Astrocyte of the spinal cord (primary cell): Measurements from ENCODE around the gene RARRES1.
A peak's percentile ranks its signal among the peaks of the same experiment; 100 is the strongest.

Source experiments
- DNase-seq: peaks from one replicate; pipeline ENCODE4 v3.0.0; 2011; ENCODE audit warnings: low read depth, low spot score
- H3K4me3 ChIP-seq: 2 replicates; pipeline ENCODE4 v1.5.1; 2011; ENCODE audit warnings: low read depth, mild to moderate bottlenecking, low read length, moderate library complexity
- in situ Hi-C: cut with HindIII; loops from 2 replicates; pipeline ENCODE4 v1.10.0; 2017; ENCODE audit warnings: low sequenced_read_pairs
- TF ChIP-seq, protein P1 (sequence below): IDR thresholded peaks from 2 replicates; pipeline ENCODE4 v1.5.1; 2012; ENCODE audit warnings: low read depth, mild to moderate bottlenecking, low read length, inconsistent platforms

The RARRES1 gene

DNA sequence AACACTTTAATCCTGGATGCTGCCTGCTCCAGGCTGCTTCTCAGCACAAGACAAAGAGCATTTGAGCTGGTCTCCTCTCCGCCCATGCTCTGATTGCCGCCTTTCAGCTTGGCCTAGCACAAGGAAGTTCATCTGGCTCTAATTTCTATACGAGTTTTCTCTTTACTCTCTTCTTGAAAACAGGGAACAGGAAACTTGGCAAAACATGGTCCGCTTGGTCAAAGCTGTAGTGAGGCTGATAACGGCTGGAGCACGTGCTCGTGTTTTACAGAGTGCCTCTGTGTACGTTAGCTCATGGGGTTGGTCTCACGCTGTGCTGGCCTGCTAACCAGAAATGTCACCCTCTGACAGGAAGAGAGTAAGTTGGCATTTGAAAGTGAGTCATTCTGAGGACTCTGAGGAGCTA, 19.2 kb downstream of the RARRES1 start:
- in situ Hi-C loops = no loop called here
- peak; percentile 79 for DNase-seq
- H3K4me3 ChIP-seq = no peak overlapping the region
- TF ChIP-seq, protein P1, sequence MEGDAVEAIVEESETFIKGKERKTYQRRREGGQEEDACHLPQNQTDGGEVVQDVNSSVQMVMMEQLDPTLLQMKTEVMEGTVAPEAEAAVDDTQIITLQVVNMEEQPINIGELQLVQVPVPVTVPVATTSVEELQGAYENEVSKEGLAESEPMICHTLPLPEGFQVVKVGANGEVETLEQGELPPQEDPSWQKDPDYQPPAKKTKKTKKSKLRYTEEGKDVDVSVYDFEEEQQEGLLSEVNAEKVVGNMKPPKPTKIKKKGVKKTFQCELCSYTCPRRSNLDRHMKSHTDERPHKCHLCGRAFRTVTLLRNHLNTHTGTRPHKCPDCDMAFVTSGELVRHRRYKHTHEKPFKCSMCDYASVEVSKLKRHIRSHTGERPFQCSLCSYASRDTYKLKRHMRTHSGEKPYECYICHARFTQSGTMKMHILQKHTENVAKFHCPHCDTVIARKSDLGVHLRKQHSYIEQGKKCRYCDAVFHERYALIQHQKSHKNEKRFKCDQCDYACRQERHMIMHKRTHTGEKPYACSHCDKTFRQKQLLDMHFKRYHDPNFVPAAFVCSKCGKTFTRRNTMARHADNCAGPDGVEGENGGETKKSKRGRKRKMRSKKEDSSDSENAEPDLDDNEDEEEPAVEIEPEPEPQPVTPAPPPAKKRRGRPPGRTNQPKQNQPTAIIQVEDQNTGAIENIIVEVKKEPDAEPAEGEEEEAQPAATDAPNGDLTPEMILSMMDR = no peak

GRCh38 chr3:158712443-158712842, 19.8 kb downstream of the RARRES1 start:
- TF ChIP-seq, protein P1 = no peak
- in situ Hi-C loops = no loop called here

GRCh38 chr3:158711886-158712285, 20.4 kb downstream of the RARRES1 start:
- in situ Hi-C loops = no loop called here
- DNase-seq = peak; percentile 82
- H3K4me3 ChIP-seq = no peak overlapping the region
- TF ChIP-seq, protein P1 = no peak

More at GRCh38 chr3:158712443-158712842, 19.8 kb downstream of the RARRES1 start:
- H3K4me3 ChIP-seq = no peak overlapping the region
- DNase-seq = no peak

- in situ Hi-C loops = no loop called here
- no peak overlapping the region for H3K4me3 ChIP-seq
- TF ChIP-seq, protein P1 = no peak
- DNase-seq = no peak
Measured at GRCh38 chr3:158710601-158711000, 21.7 kb downstream of the RARRES1 start.

DNA sequence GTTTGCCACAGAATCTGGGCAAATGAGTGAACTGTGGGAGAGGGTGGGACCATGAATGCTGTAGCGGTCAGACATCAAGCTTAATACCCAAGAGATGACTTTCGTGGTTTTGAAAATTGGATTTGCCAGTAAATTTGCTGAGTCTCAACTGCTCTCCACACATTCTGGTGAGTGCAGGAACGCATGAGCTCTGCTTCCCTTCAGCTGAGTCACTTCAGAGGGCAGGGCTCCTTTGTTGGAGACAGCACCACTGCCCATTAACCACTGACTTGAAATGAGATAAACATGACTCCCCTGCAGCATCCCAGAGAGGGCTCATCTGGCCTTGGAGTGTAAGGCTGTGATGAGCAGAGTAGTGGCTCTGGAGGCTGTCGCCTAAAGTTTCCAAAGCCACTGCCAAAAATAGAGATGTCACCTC, 22.6 kb downstream of the RARRES1 start:
- DNase-seq = peak; percentile 99
- no peak overlapping the region for H3K4me3 ChIP-seq
- in situ Hi-C loops = no loop called here
- TF ChIP-seq, protein P1 = no peak

- no peak for DNase-seq
- H3K4me3 ChIP-seq = no peak overlapping the region
- in situ Hi-C loops = no loop called here
- TF ChIP-seq, protein P1 = no peak
Measured at GRCh38 chr3:158703566-158703965, 28.7 kb downstream of the RARRES1 start.
